ENCODE measurements around the gene PLD1.
"Not testable (repeated sequence)": the region's sequence is repeated elsewhere in the genome, so short reads cannot be mapped to it uniquely, and the experiment has no call there.

PLD1 gene, protein sequence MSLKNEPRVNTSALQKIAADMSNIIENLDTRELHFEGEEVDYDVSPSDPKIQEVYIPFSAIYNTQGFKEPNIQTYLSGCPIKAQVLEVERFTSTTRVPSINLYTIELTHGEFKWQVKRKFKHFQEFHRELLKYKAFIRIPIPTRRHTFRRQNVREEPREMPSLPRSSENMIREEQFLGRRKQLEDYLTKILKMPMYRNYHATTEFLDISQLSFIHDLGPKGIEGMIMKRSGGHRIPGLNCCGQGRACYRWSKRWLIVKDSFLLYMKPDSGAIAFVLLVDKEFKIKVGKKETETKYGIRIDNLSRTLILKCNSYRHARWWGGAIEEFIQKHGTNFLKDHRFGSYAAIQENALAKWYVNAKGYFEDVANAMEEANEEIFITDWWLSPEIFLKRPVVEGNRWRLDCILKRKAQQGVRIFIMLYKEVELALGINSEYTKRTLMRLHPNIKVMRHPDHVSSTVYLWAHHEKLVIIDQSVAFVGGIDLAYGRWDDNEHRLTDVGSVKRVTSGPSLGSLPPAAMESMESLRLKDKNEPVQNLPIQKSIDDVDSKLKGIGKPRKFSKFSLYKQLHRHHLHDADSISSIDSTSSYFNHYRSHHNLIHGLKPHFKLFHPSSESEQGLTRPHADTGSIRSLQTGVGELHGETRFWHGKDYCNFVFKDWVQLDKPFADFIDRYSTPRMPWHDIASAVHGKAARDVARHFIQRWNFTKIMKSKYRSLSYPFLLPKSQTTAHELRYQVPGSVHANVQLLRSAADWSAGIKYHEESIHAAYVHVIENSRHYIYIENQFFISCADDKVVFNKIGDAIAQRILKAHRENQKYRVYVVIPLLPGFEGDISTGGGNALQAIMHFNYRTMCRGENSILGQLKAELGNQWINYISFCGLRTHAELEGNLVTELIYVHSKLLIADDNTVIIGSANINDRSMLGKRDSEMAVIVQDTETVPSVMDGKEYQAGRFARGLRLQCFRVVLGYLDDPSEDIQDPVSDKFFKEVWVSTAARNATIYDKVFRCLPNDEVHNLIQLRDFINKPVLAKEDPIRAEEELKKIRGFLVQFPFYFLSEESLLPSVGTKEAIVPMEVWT

DNA sequence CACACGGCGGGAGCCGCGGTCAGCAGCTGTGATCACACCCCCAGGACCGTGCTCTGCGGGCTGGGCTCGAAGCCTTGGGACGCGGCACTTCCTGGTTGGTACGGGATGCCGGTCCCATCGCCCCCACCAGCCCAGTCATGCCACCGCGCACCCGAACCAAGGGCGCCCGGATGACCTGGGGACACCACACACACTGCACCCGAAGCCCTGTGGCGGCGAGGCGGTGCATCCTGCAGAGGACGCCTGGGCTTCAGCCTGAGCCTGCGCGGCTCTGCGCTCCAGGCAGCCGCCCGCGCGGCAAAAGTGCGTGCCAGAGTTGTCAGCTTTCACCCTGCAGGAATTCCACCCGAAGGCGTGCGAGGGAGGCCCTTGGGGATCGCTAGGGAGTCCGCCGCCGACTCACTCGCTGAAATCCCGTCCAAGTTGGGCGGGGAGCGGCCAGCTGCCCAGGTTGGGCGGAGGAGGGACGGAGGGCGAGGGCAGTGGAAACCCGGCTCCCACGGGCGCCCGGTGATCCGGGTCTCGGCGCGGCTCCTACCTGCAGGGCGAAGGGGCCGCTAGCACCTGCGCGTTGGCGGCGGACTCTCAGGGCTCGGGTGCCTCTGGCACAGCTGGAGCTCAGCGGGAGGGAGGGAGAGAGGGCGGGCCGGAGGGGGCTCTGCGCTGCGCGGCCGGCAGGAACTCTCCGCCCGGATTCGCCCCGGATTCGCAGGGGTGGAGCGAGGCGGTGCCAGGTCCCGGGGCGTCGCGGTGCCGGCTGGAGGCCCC lies at the start of gene PLD1:
Gene PLD1 (minus strand): TSS at position 623 of the 768 bp plus-strand sequence. CDS start 72,432 bp downstream, outside the sequence.
- peak; percentile 85 to 88 for DNase-seq (ENCODE audit: low read depth in 2 of 2)

DNA sequence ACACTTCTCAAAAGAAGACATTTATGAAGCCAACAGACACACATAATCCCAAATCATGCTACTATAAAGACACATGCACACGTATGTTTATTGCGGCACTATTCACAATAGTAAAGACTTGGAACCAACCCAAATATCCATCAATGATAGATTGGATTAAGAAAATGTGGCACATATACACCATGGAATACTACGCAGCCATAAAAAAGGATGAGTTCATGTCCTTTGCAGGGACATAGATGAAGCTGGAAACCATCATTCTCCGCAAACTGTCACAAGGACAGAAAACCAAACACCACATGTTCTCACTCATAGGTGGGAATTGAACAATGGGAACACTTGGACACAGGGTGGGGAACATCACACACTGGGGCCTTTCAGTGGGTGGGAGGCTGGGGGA lies 48.5 kb upstream of the PLD1 start:
- not testable (repeated sequence) for DNase-seq (ENCODE audit: low read depth in 2 of 2)

DNA sequence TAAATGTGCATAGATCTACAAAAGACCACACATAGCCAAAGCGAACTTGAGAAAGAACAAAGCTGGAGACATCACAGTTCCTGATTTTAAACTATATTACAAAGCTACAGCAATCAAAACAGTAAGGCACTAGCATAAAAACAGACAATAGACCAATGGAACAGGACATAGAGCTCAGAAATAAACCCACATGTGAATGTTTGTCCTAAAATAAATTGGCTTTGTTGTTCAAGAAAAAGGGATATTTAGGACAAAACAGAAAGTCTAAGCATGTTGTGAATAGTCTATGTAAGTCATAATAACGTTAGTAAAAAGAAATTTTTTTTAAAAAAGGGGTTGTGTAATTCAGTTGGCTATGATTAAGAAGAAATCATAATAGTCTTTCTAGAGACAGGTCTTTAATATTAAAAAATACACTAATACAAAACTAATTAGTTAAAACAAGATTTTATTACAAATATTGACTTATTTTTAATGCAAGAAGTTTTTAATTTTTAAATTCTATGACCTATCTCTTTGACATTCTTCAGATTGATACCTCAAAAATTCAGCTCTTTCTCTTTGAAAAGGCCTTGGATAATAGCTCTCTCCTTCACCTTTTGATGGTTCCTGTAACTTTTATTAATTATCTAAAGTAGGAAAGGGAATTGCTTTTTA lies 44.5 kb upstream of the PLD1 start:
- DNase-seq (ENCODE audit: low read depth in 2 of 2): no peak

DNA sequence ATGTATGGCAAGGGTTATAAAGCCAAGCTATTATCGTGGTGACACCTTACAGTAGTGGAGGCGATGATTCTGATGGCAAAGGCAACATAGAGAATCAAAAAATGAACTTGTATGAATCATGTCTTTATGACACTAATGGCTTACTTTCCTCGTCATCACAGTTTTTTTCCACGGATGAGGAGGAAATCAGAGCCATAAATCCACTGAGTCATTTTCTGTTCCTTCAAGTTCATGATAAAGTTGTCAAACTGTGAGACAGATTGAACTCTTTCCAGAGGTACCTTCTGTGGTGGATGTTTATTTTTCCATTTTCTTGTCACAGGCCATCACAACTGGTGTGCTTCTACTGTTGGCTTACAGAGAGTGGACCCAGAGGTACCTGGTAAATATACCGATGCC lies 41.4 kb upstream of the PLD1 start:
- DNase-seq (ENCODE audit: low read depth in 2 of 2): no peak

DNA sequence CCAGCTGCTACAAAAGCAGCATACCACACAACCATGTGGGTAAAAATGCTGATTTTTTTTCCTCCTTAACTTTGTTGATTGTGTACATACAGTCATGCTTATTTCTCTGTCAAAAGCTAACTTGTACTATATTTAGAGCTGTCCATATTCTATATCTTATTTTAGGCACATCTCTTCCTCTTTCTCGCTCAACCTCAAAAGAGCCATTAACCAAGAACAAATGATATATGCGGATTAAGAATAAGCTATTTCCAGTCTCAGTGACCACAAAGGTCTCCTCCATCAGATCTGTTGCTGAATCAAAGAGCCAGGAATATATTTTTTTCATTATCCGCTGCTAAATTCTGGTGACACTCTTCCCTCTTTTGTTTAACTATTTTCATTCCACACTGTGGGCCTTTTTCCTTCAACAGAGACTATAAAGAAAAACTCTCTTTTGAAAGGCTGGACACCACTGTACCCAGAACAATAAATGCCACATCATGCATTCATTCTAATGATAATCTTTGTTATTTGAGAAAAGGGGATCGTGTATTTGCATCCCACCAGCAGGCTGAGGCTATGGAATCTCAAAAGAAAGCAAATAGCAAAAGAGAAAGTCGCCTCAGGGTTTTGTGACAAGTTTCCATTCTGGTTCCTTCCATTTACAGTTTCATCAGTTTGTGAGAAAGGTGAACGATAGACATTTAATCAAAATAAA lies 40.8 kb upstream of the PLD1 start:
- DNase-seq (ENCODE audit: low read depth in 2 of 2): no peak

DNA sequence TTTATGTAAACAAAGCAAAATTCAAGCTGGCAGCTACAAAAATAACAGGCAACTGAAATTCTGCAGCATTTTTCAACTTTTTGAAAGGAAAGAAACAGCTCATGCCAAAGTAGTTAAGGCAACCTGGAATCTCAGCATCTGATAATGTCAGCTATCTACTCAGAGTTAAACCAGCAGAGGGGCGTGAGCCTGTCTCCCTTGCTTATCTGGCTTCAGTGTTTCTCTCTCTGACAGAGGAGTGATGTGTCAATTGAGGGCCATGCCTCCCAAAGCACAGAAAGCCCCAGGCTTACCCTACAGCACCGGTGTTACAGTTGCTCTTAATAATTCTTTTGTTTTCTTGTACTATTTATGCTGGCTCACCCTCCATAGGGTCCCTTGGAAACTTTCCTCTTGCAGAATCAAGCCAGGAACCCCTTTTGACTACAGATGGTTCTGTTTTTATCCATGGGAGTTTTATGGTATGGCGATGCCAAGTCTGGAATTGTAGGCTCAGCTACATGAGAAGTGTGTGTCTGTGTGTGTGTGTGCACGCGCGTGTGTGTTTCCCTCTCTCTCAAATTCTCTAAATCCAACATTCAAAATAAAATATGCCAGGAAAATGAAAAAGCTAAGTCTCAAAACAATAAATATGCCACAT lies 40.2 kb upstream of the PLD1 start:
- no peak for DNase-seq (ENCODE audit: low read depth in 2 of 2)

DNA sequence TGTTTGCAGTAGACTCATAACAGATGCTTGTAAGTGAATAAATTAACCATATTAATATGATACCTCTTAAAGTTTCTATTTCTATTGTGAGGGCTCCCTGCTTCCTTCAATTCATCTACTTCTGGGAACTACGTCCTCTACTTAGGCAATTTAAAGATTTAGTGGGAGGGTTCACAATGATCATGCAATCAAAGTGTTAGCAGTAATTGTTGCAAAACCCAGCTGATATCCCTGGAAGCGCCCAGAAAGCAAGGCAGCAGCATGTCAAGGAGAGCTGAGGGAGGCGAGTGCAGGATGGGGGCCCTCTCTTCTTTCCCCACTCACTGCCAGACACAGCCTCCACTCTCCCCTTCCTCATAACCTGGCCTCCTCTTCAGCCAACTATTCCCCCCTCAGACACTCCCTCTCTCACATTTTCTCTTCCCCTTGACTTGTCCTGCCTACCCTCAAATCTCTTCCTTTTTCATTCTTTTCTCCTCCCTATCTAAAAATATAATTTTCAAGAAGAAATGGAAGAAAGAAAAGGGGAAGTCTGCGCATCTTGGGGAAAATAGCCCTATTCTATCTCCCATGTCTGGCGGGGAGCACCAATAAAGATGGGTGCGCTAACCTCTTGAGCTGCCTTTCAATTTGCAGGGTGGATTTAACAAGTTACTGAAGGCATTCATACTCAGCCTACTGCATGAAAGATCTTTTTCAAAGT lies 39.5 kb upstream of the PLD1 start:
- DNase-seq (ENCODE audit: low read depth in 2 of 2): no peak

DNA sequence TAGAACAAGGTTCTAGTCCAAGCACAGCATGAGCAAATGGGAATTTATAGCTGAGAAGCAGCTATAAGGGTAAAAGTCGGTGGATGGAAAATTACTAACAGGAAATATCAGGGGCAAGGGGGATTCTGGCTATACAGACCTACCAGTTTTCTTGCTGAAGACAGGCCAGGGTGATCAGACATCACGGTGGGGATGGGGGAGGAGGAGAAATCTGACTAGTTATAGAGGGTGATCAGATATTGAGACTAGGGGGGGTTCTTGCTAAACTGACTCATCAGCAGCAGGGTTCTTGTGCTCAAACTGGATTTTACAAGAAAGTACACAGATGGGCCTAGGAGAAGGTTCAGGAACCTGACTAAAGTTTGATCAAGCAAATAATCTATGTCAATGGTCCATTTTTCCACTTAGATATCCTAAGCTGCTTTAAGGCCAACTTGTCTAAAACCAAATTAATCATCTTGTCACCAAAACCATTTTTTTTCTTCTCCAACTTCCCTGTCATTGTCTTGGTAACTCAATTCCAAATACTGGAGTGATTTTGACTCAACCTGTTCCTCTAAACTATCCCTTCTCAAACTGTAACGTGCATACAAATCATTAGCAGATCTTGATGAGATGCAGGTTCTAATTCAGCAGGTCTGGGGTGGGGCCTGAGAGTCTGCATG lies 37.4 kb upstream of the PLD1 start:
- DNase-seq (ENCODE audit: low read depth in 2 of 2): no peak

DNA sequence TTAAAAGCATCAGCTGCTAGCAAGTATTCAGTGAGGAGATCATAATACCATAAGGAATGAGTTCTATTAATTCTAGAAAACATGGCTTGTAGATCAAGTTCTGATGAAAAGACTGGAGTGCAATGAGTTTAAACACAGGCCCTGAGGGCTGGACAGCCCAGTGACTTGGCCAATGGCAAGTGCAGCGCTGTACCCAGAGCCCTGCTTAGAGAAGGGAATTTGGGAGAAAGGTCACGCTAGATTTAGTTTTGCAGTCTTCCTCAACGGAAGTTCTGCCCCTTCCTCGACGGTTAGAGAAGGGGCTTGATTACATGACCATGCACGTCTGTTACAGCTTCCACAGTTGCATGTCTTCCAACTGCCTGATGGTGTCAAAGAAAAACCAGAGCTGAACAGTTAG lies 36.9 kb upstream of the PLD1 start:
- no peak for DNase-seq (ENCODE audit: low read depth in 2 of 2)

DNA sequence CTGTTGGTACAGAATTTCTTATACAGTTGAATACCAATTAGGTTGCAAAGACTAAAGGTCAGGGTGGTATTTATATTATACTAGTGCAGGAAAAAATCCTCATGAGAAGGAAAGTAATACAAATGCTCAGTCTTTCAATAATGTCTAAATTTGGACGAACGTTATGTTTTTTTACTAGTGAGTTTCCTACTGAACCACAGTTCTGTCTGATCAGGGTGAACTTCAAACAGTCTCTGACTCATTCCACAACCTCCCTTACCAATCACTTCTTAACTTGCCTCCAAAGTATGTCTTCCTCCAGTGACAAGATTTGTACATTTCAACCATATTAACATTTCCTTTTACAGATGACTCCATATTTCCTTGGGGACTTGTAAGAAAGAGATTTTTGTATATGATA lies 36.3 kb upstream of the PLD1 start:
- DNase-seq (ENCODE audit: low read depth in 2 of 2): no peak

DNA sequence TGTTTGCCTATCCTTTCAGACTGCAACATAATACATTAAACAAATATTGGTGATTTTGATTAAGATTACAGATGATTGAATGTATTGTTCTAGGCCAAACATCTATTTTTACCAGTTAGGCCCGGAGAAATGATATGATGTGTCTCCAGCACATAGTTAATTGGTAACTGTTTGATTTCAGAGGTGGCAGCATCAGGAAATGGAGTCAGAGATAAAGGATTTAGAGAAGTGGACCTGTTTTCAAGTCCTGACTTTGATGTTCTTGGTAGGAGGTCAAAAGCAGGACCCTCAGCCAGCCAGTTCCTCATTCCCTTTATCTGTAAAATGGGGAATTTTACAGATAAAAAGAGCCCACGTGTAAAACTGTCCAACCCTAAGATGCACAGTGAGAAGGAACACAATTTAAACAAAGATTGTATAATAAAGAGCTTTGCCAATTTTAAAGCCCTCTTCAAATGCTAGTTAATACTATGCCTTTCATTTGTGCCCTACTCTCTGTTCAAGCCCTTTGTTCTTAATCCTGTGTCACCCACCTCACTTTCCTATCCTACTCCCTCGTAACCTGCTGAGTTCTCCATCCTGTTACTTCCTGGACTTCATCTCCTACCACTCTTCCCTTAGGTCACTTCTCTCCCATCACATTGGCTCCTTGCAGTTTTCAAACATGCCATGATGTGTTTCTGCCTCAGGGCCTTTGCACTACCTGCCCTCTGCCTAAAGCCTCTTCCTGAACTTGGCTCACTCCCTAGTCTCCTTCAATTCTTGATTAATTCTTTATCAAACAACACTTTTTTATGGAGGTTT lies 35.4 kb upstream of the PLD1 start:
- DNase-seq (ENCODE audit: low read depth in 2 of 2): no peak

DNA sequence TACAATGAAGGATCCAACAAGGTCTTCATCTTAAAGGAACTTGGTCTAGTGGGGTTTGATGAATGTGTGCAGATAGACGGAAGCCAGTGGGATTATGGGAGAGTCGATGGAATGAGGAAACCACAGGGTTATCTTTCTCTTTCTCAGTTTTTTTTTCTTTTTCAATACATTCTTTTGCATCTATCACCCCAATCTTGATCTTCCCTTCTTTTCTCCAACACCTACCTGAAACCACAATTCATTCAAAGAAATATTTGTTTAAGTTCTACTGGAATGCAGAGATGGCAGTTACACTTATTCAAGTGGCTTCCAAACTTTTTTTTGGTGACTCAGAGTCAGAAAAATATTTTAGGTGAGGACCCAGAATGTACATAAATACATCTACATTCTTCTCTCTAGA lies 34.6 kb upstream of the PLD1 start:
- no peak for DNase-seq (ENCODE audit: low read depth in 2 of 2)

DNA sequence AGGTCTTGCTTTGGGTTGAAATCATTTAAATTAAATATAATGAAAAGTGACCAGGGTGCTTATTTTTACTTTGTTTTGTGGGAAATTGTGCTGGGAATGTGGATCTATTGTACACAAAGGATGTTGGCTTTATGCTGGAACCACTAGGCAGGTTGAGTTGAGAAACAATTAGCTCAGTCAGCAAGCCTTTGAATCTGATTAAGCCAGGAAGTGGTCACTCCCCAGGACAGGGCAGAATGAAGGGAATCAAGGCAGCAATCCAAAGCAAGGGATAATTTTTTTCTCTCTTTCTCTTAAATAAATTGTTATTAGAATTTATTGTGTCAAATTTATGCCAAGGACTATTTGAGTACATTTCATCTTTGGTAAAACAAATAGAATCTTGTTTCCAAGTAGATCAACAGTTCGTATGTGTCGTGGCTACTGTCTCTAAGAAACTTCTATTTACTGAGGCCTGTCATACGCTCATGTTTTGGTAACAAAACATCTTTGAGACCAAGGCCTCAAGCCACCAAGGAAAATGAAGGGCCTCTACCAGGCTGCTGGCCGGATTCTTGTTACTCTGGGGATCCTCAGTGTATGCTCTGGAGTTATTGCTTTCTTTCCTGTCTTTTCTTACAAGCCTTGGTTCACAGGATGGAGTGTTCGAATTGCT lies 32.7 kb upstream of the PLD1 start, which contains the start of gene TMEM212:
Gene TMEM212 (plus strand): TSS at position 486 of the 655 bp plus-strand sequence. CDS start 35 bp downstream, at position 521.
- no peak for DNase-seq (ENCODE audit: low read depth in 2 of 2)

DNA sequence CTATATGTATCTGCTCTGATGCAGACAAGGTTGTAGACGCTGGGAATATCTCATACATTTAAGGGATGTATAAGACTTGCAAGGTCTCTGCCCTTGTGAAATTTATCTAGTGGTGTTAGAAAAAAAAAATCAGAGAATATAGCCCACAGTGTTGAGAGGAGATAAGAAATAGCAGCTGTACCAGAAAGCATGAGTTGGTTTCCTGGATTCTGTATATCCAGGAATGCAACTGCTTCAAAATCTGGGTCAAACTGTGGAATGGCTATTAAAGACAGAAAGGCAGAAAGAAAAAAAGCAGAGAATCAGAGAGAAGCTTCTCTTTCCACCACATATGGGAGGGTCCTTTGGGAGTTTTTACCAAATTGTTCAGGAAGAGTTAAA lies 31.3 kb upstream of the PLD1 start:
- peak in 1 of 2 experiments; percentile 44 for DNase-seq (ENCODE audit: low read depth in 2 of 2)

DNA sequence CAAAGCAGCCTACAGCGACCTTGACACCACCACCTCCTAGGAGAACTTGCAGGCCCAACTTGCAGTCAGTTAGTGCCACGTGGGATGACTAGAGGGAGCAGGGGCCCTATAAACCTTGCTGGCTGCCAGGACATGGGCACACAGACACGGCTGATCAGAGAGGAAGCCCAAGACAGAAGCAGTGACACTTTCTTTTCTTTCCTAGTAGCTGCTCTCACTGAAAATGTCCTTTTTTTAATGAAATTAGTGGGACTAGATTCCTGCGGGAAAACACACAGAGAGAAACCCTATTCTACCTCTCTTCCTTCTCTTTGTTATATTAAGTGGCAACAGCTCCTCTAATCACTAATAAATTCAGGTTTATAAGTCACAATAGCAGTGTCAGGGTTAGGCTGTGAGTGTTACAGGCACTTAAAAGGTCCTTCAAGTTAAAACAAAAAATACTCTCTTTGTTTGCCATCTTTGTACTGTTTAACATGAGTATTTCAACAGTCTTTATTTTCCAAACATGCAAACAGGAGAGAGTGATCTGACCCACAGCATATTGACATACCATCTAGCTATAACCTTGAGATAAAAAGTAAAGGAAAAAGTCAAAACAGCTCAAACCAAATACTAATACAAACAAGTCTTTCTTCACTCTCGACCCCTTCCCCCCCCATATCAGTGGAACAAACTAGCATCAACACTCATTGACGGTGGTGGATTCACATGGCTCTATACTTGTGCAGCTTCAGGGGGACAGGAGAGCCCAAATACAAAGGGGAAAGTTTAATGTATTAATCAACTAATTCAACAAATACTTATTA lies 30.7 kb upstream of the PLD1 start:
- DNase-seq (ENCODE audit: low read depth in 2 of 2): no peak

DNA sequence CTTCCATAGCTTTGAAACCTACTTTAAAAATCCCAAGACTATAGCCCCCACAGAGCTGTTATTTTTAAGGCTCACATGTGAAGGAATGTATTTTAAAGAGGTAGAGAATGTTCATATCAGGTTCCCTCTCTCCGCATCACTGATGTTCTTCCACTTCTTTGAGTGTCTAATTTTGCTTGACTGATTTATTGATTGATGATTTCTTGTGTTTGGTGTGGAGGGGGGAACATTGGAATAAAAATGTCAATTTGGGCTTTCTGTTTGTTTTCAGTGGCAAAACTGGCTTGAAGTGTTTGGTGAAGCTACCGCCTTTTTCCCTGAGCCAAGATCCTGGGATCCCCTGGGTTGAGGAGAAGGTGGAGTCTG lies 30.1 kb upstream of the PLD1 start:
- no peak for DNase-seq (ENCODE audit: low read depth in 2 of 2)

DNA sequence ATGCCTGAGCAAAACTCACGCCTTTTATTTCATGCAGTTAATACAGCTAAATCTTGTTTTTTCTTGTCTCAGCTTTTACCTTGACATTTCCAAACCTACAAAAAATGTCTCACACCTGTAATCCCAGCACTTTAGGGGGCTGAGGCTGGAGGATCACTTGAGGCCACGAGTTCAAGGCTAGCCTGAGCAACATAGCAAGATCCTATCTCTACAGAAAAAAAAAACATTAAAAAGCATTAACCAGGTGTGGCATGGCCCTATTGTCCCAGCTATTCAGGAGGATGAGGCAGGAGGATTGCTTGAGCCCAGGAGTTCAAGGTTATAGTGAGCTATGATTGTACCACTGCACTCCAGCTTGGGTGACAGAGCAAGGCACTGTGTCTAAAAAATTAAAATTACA lies 29.0 kb upstream of the PLD1 start:
- DNase-seq (ENCODE audit: low read depth in 2 of 2): no peak

Data from fibroblast of skin of left biceps (primary cell).